Stimulated activated CD4-positive, alpha-beta T cell treated with anti-CD3 and anti-CD28 coated beads, Interleukin-4, amount 100 ng/mL, for 48 hours (primary cell): ENCODE data around the gene QPCTL.
"Not testable (repeated sequence)": the region's sequence is repeated elsewhere in the genome, so short reads cannot be mapped to it uniquely, and the experiment has no call there.

Source experiments
- DNase-seq, 2 donors: peaks; one replicate each; pipeline ENCODE4 v3.0.0-alpha.2; 2020; ENCODE audit warnings: low read depth in 2 of 2

Gene QPCTL

DNA sequence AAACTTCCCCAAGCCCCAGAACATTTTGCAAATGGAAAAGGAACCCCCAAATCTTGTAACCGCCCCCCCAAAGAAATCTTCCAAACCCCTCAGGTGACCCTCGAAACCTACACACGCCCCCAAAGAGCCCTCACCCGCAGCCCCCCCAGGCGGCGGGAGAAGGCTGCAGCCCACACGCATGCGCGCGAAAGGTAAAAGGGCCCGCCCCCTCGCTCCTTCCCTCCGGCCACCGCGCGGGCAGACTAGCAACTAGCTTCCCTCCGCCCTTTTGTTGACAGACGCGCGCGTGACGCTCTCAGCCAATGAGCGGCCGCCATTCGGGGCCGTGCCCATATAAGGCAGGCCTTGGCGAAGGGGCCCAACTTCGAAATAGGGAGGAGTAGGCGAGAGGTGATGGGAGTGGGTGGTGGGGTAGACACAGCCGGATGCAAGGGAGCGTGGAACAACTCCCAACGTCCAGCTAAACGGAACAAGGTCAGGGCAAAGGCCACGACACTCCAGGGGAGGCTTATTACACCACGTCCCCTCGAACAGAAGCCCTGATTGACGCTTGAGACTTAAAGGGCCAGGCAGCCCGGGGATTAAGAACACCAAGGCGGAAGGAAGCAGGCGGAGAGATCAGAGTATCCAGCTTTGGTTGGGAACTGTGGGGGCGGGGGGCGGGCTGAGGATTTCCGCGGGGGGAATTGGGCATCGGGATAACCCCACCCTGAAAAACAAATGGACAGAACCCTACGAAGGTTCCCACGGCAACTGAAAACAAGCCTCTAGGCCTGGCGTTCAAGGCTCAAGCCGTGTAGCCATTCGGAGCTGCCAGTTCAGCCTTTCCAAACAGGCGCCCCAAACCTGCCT lies 24.9 kb downstream of the QPCTL start:
- DNase-seq, result peak; percentile 94 to 96

- DNase-seq, result no peak
These were observed 25.7 kb downstream of the QPCTL start for GRCh38 chr19:45717983-45718650.

DNA sequence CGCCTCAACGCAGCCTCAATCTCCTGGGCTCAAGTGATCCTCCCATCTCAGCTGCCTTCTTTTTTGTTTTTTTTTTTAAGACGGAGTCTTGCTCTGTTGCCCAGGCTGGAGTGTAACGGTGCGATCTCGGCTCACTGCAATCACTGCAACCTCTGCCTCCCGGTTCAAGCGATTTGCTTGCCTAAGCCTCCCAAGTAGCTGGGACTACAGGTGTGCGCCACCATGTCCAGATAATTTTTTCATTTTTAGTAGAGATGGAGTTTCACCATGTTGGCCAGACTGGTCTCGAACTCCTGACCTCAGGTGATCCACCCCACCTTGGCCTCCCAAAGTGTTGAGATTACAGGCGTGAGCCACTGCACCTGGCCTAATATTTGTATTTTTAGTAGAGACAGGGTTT lies 27.6 kb downstream of the QPCTL start:
- not testable (repeated sequence) for DNase-seq

DNA sequence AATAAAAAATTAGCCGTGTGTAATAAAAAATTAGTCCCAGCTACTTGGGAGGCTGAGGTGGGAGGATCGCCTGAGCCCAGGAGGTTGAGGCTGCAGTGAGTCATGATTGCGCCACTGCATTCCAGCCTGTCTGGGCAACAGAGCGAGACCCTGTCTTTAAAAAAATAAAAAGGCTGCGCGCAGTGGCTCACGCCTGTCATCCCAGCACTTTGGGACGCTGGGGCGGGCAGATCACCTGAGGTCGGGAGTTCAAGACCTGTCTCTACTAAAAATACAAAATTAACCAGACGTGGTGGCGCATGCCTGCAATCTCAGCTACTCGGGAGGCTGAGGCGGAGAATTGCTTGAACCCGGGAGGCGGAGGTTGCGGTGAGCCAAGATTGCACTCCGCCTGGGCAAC lies 36.2 kb downstream of the QPCTL start:
- not testable (repeated sequence) for DNase-seq

- no peak for DNase-seq
These were observed 37.4 kb downstream of the QPCTL start for GRCh38 chr19:45729800-45730290.

DNA sequence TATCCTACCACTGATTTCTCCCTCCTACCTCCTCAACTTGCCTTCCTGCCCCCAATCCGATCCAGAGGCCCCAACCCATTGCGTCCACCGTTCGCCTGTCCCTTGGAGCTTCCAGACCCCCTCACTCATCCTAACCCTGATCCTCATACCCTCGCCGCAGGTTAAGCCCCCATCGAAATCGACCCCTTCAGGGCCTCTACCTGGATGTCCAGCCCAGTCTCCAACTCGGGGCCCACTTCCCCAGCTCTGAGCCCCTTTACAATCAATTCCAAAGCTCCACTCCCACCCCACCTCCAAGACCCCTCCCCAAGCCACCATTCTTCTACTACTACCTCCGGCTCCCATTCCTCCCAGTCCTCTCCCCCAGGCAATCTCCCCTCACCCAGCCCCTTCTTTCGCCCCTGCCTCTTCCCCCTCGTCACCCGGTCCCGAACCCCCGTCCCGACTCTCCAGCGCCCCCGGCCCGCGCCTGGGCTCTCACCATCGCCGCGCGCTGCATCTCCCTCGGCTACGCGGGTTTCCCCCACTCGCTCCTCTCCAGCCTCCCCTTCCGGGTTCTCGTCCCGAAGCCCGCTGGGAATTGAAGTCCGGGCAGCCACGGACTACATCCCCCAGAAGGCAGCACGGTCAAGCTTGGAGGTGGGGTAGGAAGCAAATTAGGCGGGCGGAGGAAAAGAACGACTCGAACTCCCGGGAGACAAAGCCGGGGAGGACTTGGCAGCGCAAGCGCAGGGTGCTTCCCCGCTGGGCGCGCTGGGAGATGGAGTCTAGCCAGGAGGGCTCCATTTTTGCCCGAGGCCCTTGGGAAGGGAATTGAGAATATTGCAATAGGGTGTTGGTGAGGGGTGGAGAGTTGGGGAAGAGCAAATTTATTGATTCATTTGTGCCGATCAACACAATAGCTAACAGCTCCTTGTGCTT lies 38.2 kb downstream of the QPCTL start, which contains the start of gene FBXO46:
FBXO46 (minus strand) TSS at position 529 of the 921 bp plus-strand sequence. CDS start 17,401 bp downstream, outside the sequence.
- DNase-seq, result peak; percentile 90 to 94

DNA sequence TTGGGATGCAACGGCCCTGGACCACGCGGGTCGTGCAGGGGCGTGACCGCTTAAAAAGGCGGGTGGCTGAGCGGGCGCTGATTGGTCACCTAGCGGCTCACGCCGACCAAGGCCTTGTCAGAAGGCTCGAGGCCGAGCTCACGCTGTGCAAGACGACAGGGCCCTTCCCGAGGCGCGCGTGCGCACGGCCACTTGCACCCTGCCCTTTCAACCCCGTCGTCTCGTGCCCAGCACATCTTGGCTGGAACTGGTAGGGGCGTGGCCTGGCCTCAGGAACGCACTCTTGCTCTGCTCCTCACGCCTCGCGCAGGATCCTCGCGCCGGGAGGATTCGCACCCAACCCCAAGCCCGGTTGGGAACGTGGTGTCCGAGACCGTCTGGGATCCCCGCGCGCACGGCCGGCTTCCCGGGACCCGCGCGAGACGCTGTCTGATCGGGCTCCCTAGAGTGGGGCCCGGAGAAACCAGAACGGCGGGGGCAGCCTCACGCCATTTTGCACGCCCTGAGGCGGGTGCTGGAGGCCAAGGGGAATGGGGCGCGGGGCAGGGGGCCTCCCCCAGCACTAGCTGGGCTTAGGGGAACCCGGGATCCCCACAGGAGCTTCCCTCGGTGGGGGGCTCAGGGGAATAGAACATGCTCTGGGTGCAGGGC lies 40.8 kb downstream of the QPCTL start, which contains the start of gene MEIOSIN:
MEIOSIN (plus strand) TSS at position 280 of the 651 bp plus-strand sequence. CDS start 1,938 bp downstream, outside the sequence.
- no peak for DNase-seq

DNA sequence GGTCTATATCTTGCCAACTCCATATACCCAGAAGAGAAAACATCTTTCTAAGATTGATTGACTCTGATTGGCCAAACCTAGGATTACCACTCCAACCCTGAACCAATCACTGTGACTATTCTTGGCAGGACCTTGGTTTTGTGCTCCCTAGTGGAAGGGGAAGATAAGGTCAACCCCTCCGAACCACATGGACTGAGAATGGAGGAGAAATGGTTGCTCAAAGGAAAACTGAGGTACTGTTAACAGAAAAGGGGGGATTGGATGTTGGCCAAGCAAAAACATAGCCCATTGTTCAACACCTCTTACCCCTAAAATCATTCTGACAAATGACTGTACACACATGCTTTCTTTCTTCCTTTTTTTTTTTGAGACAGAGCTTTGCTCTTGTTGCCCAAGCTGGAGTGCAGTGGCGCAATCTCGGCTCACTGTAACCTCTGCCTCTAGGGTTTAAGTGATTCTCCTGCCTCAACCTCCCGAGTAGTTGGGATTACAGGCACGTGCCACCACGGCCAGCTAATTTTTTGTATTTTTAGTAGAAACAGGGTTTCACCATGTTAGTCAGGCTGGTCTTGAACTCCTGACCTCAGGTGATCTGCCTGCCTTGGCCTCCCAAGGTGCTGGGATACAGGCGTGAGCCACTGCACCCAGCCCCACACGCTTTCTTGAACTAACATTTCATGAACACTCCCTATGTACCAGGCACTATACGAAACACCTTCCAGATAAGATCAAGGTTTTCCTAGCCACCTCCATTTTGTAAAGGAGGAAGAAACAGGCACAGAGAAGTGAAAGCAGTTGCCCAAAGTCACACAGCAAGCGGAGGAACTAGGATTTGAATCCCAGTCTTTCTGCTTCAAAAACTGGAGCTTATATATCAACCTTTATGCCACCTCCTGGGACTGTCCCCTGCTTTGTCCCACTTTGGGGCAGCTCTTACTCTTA lies 47.3 kb downstream of the QPCTL start:
- no peak for DNase-seq

DNA sequence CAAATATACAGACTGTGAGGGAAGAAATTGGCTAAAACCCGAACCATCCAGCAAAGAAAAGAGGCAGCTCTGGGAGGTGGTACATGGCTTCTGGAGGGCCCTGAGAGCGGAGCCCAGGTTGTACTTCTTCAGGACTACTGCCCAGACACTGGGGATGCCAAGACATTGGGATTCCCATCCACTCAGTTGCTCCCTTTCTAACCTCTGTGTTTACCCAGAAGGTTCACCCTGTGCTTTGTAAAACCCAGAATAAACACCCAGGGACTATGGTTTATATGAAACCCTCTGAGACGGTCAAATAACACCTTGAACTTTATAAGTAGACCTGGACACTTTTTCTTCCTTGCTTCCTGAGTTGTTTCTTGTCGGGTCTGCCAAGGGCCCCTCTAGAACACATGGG lies 50.5 kb downstream of the QPCTL start:
- DNase-seq, result no peak

- no peak for DNase-seq
These were observed 53.1 kb downstream of the QPCTL start for GRCh38 chr19:45745606-45746005.

GRCh38 chr19:45746866-45747265 lies 54.4 kb downstream of the QPCTL start:
- DNase-seq, result no peak

- DNase-seq, result no peak
These were observed 55.0 kb downstream of the QPCTL start for GRCh38 chr19:45747513-45747912.

GRCh38 chr19:45751483-45751882 lies 59.0 kb downstream of the QPCTL start:
- not testable (repeated sequence) for DNase-seq

GRCh38 chr19:45752639-45753038 lies 60.2 kb downstream of the QPCTL start:
- DNase-seq, result no peak

GRCh38 chr19:45753548-45753947 lies 61.1 kb downstream of the QPCTL start:
- no peak for DNase-seq
